Stimulated activated CD4-positive, alpha-beta T cell treated with anti-CD3 and anti-CD28 coated beads, Interleukin-2, amount 100 ng/mL, for 4 hours (primary cell): ENCODE data around the gene MICB.
"Not testable (repeated sequence)": the region's sequence is repeated elsewhere in the genome, so short reads cannot be mapped to it uniquely, and the experiment has no call there.

Source experiments
- DNase-seq: peaks from one replicate; pipeline ENCODE4 v3.0.0-alpha.2; 2020; ENCODE audit warnings: low read depth

MICB gene

DNA sequence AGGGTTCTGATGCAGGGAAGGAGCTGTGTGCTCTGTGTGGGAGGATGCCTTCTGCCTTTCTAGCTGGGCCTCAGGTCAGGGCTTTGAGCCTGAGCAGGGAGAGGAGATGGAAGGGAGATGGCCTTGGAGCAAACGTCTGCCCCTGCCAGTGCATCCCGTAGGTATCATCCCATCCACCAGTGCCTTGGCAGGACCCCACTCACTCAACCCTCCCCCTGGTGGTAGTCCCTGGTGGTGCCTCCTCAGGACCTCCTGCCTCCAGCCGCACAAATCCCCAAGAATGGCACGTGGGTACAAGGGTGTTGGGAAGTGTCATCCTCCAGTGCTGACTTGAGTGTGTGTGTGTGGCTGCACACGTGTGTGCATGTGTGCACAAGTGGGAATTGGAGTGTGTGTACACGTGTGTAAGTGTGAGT is 23.1 kb upstream of the MICB start:
- no peak for DNase-seq

DNA sequence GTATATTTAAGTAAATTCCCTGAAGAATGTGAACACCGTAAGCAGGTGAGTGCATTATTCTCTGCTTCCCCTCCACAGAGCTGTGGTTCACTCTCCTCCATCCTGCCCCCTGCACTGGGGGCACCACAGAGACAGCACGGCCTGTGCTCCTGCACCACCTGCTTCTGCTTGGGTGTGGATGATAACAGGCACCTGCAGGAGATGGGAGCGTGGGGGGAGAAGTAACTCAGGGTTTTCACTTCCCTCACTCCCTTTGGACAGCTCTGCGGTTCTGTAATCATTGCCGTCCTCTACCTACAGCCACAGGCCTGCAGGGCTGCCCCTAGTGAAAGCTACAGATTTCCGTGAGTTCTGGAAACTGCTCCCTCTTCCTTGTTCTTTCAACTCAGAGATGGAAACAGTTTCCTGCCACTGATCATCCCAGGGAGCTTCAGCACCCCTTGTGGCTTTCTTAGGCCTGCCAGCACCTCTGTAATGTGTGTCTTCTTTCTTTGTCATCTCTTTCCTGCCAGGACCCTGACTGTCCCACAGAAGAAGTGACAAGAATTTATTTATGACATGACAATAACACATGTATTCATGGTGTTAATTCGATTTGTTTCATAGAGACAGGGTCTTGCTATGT is 21.3 kb upstream of the MICB start:
- no peak for DNase-seq

DNA sequence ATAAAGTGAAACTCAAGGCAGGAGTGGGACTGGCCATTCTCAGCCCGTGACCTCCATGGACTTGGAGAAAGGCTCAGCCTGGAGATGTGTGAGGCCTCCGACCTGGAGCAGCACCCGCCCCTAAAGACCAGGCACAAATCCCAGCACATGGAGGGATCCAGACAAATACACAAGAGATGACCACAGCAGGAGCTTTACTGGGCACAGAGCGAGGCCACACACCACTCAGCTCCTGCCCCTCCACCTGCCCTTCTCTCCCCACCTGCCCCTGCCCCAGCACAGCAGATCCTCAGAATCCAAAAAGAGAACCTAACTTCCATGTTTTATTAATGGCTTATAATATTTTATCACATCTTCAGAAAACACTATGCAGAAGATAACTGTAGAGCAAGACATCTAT is 20.4 kb upstream of the MICB start:
- no peak for DNase-seq

DNA sequence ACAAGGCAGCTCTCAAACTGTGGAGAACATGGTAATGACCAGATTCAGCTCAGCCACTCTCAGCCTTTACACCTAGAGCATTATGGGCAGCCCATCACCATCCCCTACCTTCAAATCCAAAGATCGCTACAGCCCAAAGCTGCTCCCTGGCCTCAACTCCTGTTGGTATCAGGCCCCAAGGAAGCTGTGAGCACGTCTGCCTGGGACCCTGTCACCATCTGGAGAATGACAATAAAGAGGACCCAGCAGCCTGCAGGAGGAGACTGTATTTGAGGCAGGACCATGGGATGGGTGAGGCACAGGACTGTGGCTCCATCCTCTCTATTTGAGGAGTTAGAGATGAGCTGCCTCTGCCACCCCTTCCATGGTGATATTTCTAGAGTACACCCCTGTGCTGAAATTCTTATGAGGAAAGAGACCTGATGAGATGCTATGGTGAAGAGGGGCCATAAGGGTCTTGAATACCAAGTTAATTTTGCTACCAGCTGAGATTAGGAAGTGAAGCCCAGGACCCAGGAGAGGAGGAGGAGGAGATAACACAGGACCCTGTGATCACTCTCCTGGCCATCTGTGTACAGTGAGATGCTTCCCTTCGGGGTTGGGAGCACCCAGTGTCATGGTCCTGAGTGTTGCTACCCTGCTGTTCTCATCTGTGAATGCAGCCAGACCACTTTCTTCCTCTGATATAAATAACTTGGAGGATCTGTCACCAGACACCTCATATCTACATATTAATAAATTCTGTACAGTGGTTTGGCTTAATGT is 19.6 kb upstream of the MICB start:
- no peak for DNase-seq

DNA sequence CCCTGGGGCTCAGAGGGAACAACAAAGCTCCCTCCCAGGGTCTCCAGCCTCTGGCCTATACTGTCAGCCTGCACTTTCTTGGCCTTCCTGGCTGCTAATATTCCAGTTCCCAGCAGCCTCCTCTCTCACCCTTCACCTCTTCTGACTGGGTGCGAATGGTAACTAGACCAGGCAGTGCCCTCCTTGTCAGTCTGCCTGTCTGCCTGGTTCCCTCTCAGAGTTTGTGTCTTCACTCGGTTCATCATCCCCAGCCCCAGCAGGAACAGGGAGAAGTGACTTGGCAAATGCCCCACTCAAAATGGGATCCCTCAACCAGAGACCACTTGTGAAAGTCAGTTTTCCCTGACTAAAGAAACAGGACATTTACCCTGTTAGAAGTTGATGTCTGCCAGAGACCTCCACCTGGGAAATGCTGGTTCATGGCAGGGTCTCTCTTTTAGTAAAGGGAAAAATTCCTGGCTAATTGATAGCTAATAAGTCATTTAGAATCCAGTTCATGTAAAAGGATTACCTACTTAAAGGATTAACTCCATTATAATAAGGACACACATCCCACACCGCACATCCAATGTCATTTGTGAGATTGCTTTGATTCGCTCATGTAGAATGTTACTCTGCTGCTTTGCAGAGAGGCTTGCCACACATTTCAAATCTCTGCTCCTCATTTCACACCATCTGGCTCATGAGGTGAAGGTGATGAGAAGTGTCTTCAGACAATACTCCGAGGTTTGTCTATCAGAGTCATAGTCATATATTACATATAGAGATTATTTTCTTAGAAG is 18.6 kb upstream of the MICB start:
- no peak for DNase-seq

DNA sequence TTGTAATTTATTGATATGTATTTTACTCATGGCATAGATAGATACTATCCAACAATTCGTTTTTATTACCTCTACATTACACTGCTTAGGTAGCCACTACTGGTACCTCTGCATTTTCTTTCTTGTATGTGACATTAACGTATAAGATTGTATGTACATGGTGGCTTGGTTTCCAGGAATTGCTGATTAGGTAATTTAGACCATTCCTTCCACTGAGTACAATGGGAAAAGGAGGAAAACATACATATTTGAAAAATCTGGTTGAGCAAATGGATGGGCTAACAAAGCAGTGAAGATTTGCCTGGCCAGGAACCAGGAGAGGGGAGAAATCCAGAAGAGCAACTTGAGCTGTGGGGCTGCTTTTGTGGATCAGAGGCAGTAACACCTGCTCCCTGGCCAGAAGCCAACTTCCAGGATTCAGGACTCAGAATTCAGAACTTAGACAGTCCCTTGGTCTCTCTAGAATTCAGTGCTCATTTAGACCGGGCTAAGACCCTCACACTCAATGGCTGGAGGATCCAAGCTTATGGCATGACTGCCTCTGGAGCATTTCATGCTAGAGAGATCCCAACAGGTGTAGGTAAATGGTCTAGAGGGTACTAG is 17.9 kb upstream of the MICB start:
- DNase-seq = no peak

DNA sequence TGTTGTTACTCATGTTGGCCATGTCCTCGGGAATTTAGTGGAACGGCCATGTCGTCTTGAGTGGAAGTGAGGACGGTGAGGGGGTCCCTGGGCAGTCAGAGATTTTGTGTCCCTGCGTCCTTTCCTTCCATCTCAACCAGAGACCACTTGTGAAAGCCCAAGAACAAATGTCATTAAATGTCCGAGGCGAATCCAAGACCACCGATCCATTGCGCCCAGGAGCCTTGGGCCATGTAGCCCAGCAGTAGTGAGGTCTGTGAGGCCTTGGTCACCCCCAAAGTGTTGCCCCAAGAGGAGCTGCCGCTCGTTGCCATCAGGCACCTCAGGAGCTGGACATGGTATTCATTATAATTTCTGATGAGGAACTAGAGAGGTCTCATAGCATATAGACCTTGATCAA is 17.4 kb upstream of the MICB start:
- no peak for DNase-seq

DNA sequence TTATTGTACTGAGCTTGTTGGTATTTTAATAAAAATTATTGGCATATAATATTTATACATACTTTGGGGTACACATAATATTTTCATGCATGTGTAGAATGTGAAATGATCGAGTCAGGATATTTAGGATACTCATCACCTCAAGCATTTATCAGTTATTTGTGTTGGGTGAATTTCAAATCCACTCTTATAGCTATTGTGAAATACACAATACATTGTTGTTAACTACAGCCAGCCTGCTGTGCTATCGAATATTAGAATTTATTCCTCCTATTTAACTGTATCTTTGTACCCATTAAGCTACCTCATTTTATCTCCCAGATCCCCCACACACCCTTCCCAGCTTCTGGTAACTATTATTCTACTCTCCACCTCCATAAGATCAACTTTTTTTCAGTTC is 14.6 kb upstream of the MICB start:
- no peak for DNase-seq

DNA sequence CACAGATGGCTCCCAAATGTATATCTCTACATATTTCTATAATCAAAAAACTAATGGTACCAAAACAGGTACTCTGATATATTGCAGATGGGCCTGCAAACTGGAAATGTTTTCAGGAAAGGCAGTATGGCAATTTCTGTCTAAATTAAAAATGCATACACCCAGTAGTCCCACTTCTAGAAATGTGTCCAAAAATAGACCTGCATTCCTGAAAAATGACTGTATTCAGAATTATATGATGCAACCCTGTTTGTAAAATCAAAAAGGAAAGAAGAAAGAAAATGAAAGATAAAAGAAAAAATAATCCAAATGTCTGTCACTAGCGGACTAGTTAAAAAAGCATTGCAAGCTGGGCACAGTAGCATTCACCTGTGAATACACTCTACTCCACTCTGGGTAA is 12.9 kb upstream of the MICB start:
- DNase-seq = no peak

DNA sequence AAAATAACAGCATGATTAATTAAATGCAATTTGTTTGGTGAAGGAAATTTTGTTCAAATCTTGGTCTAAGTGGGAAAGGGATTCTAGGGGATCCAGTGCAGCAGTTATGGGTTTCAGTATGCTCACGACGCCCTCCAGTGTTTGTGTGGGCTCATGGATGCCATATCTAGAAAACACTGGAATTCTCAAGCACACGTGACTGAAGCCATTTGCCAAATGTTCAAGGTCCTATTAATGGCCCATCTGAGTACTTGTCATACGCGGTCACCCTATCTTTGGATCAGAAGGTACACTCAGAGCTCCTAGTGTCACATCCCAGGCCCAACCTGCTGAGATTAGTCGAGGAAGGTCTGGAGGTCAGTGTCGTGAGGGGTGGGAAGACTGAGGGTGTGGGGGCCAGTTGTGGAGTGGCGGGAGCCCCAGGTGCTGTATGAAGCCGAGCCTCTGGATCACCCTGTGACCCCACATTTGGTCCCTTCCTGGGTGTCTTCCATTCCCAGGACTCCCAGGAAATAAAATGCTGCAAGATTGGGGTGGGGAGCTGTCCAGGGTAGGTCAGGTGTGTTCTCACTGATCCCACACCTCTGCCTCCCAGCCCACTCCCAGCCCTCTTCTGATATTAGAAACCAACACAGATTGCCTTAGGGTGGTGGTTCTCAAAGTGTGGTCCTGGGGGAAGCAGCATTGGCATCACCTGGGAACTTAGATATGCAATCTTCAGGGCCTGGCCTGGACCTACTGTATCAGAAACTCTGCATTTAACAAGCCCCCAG is 11.7 kb upstream of the MICB start:
- not testable (repeated sequence) for DNase-seq

DNA sequence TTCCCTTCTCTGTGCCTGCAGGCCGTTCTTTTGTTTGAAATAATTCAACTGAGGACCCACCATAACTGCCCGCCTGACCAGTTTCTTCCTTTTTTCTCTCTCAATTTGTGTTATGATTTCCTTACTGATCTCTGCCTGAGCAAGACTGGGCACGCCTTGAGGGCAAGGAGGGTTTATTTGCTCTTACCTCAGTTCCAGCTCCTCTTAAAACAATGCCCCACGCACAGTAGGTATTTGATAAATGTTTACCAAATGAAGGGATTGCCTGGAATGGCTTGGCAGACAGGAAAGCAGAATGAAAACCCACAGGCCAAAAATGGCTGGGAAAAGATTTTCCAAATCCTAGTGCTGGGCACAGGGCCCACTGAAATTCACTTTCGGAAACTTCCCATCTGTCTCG is 10.3 kb upstream of the MICB start:
- not testable (repeated sequence) for DNase-seq

DNA sequence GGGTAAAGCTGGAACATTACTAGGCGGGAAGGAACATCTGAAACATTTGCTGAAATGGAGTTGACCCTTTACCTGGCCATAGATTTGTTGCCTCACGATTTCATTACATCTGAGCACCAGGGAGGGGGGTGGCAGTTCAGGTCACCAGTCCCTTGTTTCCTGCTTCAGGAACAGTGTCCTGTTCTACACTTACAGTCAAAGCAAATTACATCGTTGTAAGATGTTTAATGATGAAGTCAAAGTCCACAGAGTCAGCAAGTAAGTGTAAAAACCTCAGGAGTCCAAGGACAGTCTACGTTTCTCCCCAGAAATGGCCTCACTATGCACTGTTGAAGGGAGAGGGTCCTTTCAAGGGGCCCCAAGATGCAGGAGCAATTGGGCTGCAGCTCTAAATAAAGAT is 8.9 kb upstream of the MICB start:
- DNase-seq = no peak

DNA sequence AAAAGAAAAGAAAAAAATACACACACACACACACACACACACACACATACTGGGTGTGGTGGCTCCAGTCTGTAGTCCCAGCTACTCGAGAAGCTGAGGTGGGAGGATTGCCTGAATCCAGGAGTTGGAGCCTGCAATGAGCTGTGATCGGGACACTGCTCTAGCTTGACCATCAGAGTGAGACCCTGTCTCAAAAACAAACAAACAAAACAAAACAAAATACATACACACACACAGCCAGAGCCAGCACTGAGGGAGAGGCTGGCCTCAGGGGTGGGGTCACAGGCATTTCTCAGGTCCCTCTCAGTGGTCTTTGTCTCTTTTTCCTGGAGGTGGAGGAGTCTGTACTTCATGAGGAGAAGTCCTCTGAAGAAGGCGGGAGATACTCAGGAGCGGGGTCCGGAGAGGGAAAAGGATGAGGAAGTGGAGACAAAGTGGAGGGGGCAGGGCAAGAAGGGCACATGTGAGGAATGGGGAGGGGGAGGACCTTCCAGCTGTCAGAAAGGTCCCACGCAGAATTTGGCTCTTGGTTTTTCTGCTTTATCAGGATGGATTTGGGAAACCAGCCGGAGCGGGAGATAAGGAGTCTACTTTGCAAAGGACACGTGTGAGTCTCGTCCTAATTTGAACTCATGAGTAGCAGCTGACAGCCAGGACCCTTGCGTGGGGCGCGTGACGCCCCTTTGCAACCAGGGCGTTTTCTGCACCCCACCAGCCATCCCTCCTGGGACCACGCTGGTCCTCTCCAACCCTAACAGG is 7.7 kb upstream of the MICB start:
- no peak for DNase-seq

DNA sequence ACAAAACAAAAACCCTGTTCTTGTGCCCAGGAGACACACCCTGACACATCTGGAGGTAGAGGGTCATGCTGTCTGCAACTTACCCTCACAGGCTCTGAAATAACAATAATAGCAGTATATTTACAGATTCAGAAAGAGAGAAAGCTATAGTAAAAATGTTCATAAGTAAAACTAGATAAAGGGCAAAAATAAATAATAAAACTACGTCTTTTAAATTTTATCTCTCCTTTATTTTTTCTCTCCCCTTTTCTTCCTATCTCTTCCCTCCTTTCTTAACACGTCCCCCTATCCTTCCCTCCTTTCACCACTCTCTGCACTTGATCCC is 4.4 kb upstream of the MICB start:
- not testable (repeated sequence) for DNase-seq

DNA sequence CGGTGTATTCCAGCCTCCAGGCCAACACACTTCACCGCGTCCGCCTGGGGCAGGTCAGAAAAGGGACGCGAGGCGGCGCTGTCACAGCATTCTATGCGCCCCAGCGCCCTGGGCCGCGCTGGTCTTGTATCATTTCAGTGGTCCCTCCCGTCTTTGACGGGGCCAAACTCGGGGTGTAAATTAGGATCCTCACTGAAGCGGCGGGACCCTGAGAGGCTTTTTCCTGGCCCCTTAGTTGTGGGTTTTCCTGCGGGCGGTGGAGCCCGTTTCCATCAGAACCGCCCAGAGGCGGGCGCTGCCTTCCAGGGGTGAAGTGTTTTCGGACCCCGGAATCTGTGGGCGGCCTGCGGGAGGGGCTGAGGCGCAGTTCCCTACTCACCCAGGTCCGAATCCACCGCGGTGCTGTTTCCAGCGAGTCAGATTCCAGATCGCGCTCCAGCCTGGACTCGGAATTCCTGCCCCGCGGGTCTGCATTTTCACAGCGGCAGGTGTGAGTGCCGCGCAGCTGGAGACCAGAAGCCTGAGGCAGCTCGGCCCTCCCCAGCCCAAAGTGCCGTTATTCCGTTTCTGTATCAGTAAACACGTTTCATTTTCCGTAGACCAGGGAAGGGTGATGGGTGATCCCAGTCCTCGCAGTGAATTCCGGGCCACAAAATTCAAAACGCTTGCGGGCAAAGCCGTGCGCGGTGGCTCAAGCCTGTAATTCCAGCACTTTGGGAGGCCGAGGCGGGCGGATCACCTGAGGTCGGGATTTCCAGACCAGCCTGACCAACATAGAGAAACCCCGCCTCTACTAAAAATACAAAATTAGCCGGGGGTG is 3.9 kb upstream of the MICB start:
- peak; percentile 52 for DNase-seq

DNA sequence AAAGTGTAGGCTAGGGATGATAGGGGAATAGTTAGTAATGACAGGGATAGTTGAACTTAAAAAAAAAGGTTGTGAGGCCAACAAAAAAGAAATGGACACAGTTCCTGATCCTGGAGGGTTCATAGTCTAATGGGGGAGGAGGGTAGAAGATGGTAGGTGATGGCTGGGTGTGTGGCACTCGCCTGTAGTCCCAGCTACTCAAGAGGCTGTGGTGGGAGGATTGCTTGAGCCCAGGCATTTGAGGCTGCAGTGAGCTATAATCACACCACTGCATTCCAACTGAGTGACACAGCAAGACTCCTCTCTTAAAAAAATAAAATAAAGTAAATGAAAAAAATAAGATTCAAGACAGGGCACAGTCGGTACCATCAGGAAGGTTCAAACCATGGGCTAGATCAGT is 2.4 kb upstream of the MICB start:
- no peak for DNase-seq

DNA sequence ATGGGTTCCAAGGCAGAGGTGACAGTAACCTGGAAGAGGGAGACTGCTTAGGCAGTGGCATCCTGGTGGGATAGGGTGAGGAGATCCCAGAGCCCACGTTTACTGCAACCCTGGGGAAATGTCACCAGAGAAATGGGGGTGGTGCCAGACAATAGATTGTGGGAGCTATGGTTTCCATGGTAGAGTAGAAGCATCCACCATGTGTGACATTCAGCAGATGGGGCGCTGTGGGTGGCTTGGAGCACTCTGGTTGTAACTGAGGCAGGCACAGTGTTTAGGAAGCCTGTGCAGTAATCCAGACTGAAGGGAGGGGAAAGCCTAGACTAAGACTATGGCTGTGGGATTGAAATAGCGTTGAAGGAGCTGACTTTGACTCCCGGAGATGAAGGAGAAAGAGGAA is 1.1 kb upstream of the MICB start:
- not testable (repeated sequence) for DNase-seq

DNA sequence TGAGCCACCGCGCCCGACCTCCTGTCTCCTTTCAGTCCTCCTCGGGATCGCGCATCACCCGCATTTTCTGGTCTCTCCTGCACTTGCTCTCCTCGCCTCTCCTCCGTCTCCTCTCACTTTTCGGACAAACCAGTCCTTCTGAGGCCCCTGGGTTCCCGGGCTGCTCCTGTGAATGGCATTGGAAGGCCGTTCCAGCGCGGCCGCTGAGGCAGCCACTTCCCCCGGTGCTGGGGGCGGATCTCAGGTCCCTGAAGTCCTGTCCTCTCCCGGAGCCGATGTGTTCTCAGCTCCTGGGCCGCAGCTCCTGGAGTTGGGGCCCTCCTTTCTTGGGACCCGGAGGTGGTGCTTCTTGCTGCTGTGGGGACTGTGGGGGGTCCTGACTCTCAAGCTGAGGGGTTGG is 803 bp downstream of the MICB start:
- DNase-seq = no peak

DNA sequence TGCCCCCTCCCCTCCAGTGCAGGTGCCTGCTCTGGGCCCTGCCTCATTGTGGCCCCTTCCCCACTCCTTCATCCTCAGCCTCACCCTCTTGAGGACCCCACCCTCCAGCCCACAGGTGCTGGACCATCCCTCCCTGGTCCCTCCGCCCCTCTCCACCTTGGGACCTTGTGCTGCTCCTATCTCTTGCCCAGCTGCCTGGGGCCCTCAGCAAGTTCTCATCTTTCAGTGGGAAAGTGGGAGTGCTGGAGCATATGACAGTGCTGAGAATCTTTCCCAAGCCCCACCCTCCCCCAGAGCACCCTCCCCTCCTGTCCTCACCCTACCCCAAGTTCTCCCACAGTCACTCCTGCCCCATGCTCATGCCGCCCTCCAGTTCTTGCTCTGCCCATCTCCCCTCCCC is 1.7 kb downstream of the MICB start:
- not testable (repeated sequence) for DNase-seq

DNA sequence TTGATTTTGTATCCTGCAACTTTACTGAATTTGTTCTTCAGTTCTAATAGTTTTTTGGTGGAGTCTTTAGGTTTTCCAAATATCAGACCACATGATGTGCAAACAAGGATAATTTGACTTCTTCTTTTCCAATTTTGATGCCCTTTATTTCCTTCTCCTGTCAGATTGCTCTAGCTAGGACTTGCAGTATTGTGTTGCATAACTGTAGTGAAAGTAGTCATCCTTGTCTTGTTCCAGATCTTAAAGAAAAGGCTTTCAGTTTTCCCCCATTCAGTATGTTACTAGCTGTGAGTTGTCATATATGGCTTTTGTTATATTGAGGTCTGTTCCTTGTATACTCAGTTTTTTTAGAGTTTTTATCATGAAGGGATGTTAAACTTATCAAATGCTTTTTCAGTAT is 4.6 kb downstream of the MICB start:
- no peak for DNase-seq

DNA sequence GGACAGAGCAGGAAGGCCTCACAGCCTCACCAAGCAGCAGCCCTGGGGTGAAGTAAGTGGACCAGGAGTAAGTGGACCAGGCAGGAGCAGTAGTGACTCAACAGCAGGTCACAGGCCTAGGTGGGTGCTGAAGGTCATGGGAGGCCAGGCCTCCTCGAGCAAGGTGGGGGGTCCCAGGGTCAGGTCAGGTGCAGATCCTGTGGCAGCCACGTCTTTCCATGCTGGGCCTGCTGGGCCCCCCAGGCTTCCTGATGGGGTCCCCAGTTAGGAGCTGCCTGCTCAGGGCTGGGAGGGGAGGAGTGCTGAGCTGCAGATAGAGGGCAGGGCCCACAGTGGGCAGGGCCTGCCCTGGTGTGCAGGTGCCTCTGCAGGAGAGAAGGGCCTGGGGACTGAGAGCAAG is 11.1 kb downstream of the MICB start:
- DNase-seq = not testable (repeated sequence)
